ENCODE results near the gene IL1R1. TPM values are rescaled to one million over a fixed set of nuclear protein-coding genes. Genes with fewer than 3 reads are reported as not detected.

IL1R1 gene
- polyA plus RNA-seq, 4 donors, result 2.9 to 36.7 (median 17.2) TPM

- Histone ChIP-seq H3K36me3 (ENCODE audit: control insufficient read depth in 3 of 3, insufficient read depth in 2 of 3, low read depth in 1 of 3, low read length in 3 of 3) (no peaks in the 10 kb centered on the region), H3K4me1 (ENCODE audit: control insufficient read depth in 3 of 3, insufficient read depth in 2 of 3, low read depth in 1 of 3, low read length in 2 of 3) (no peaks in the 10 kb centered on the region), H3K9me3 (ENCODE audit: control insufficient read depth in 2 of 2, insufficient read depth in 1 of 2, low read depth in 1 of 2, low read length in 1 of 2) (no peaks in the 10 kb centered on the region), H3K4me3 (ENCODE audit: low read depth in 1 of 3, low read length in 3 of 3) (no peak overlapping the region), H3K27me3 (ENCODE audit: control insufficient read depth in 3 of 3, insufficient read depth in 3 of 3, low read length in 3 of 3) (no peaks in the 10 kb centered on the region), H3K27ac (ENCODE audit: low read depth in 1 of 3, low read length in 2 of 3) (no peak overlapping the region)
- no peak for FAIRE-seq
- peak in 1 of 2 donors; percentile 22 for DNase-seq
- 7 to 56% (median 21%) methylated on average over 3 of the region's 3 CpGs for WGBS, 3 donors
These were observed 34.8 kb upstream of the IL1R1 start for GRCh38 chr2:102107741-102108070.

DNA sequence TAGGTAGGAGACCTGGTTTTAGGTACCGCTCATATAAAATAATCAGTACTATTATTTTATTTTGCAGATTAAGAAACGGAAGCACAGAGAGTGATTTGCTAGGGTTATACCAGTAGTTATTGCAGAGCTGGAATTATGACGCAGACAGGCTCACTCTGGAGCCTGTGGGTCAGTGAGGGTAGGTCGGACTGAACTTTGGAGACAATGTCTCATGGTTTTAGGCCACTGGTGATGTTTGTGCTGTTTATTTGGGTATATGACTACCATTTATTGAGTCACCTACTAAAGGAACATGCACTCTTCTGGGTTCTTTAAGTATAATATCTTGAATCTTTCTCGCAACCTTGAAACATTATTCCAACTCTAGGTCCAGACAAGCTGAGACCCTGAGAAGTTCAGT lies 33.5 kb upstream of the IL1R1 start:
- FAIRE-seq (no peak), DNase-seq (no peak)
- H3K4me1 ChIP-seq (ENCODE audit: control insufficient read depth in 3 of 3, insufficient read depth in 2 of 3, low read depth in 1 of 3, low read length in 2 of 3), result no peaks in the 10 kb centered on the region
- no peaks in the 10 kb centered on the region for H3K27me3 ChIP-seq (ENCODE audit: control insufficient read depth in 3 of 3, insufficient read depth in 3 of 3, low read length in 3 of 3)
- H3K4me3 ChIP-seq (ENCODE audit: low read depth in 1 of 3, low read length in 3 of 3), result no peak overlapping the region
- WGBS, 3 donors, result 85 to 92% (median 87%) methylated on average over 5 of the region's 5 CpGs
- H3K9me3 ChIP-seq (ENCODE audit: control insufficient read depth in 2 of 2, insufficient read depth in 1 of 2, low read depth in 1 of 2, low read length in 1 of 2), result no peaks in the 10 kb centered on the region
- H3K27ac ChIP-seq (ENCODE audit: low read depth in 1 of 3, low read length in 2 of 3), result no peak overlapping the region
- H3K36me3 ChIP-seq (ENCODE audit: control insufficient read depth in 3 of 3, insufficient read depth in 2 of 3, low read depth in 1 of 3, low read length in 3 of 3), result no peaks in the 10 kb centered on the region

DNA sequence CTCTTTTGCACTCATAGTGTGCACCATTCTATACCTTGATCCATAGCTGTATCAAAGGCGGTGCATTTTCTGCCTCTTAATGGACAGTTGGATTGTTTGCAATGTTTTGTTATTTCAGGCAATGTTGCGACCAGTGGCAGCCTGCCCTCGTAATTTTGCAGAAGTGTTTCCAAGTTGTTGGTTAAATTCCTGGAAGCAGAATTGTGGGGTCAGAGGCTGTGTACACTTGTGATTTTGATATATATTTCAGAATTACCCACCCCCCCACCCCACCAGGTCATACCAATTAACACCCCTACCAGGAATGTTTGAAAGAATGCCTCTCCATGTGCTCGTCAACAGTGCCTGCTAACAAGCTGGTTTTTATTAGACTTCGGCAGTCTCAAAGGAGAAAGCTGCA lies 32.4 kb upstream of the IL1R1 start:
- Histone ChIP-seq H3K4me3 (ENCODE audit: low read depth in 1 of 3, low read length in 3 of 3) (no peak overlapping the region), H3K4me1 (ENCODE audit: control insufficient read depth in 3 of 3, insufficient read depth in 2 of 3, low read depth in 1 of 3, low read length in 2 of 3) (no peaks in the 10 kb centered on the region), H3K27me3 (ENCODE audit: control insufficient read depth in 3 of 3, insufficient read depth in 3 of 3, low read length in 3 of 3) (no peaks in the 10 kb centered on the region), H3K27ac (ENCODE audit: low read depth in 1 of 3, low read length in 2 of 3) (no peak overlapping the region), H3K9me3 (ENCODE audit: control insufficient read depth in 2 of 2, insufficient read depth in 1 of 2, low read depth in 1 of 2, low read length in 1 of 2) (no peaks in the 10 kb centered on the region), H3K36me3 (ENCODE audit: control insufficient read depth in 3 of 3, insufficient read depth in 2 of 3, low read depth in 1 of 3, low read length in 3 of 3) (no peaks in the 10 kb centered on the region)
- DNase-seq, result no peak
- WGBS, 3 donors, result 68 to 76% (median 70%) methylated on average over 5 of the region's 5 CpGs
- FAIRE-seq, result no peak

GRCh38 chr2:102110596-102111334 lies 31.8 kb upstream of the IL1R1 start:
- H3K36me3 ChIP-seq (ENCODE audit: control insufficient read depth in 3 of 3, insufficient read depth in 2 of 3, low read depth in 1 of 3, low read length in 3 of 3), result no peaks in the 10 kb centered on the region
- no peaks in the 10 kb centered on the region for H3K27me3 ChIP-seq (ENCODE audit: control insufficient read depth in 3 of 3, insufficient read depth in 3 of 3, low read length in 3 of 3)
- H3K4me1 ChIP-seq (ENCODE audit: control insufficient read depth in 3 of 3, insufficient read depth in 2 of 3, low read depth in 1 of 3, low read length in 2 of 3), result peaks cover 0 to under 1% (median 0%) of the 10 kb centered on the region in 3 donors
- WGBS, 3 donors, result 78 to 86% (median 79%) methylated on average over 13 of the region's 13 CpGs
- no peak overlapping the region for H3K4me3 ChIP-seq (ENCODE audit: low read depth in 1 of 3, low read length in 3 of 3)
- DNase-seq, result no peak
- no peak overlapping the region for H3K27ac ChIP-seq (ENCODE audit: low read depth in 1 of 3, low read length in 2 of 3)
- no peaks in the 10 kb centered on the region for H3K9me3 ChIP-seq (ENCODE audit: control insufficient read depth in 2 of 2, insufficient read depth in 1 of 2, low read depth in 1 of 2, low read length in 1 of 2)
- no peak for FAIRE-seq

DNA sequence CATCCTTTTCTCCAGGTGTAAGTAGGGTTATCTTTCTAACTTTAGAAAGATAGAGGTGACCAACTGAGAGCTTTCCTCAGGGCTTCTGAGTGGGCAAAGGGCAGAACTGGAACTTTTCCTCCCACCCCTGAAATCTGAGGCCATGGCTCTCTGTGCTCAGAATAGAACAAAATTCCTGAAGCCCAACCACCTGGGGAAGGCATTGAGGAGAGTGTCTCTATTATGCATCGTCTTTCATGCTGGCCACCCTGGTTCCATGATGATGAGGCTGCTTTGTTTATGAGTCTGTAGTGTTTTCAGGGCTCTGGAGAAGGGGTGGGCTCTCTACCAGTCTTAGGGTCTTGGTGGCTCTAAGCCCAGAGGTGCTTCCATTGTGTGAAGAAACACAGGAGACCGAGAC lies 30.7 kb upstream of the IL1R1 start:
- Histone ChIP-seq H3K36me3 (ENCODE audit: control insufficient read depth in 3 of 3, insufficient read depth in 2 of 3, low read depth in 1 of 3, low read length in 3 of 3) (no peaks in the 10 kb centered on the region), H3K27me3 (ENCODE audit: control insufficient read depth in 3 of 3, insufficient read depth in 3 of 3, low read length in 3 of 3) (no peaks in the 10 kb centered on the region), H3K27ac (ENCODE audit: low read depth in 1 of 3, low read length in 2 of 3) (no peak overlapping the region), H3K4me1 (ENCODE audit: control insufficient read depth in 3 of 3, insufficient read depth in 2 of 3, low read depth in 1 of 3, low read length in 2 of 3) (peaks cover 0 to 5% (median 0%) of the 10 kb centered on the region in 3 donors), H3K9me3 (ENCODE audit: control insufficient read depth in 2 of 2, insufficient read depth in 1 of 2, low read depth in 1 of 2, low read length in 1 of 2) (no peaks in the 10 kb centered on the region), H3K4me3 (ENCODE audit: low read depth in 1 of 3, low read length in 3 of 3) (no peak overlapping the region)
- FAIRE-seq (no peak), DNase-seq (no peak)
- 73 to 85% (median 82%) methylated on average over 2 of the region's 2 CpGs for WGBS, 3 donors

- no peak for DNase-seq
- no peak overlapping the region for H3K4me3 ChIP-seq (ENCODE audit: low read depth in 1 of 3, low read length in 3 of 3)
- H3K27ac ChIP-seq (ENCODE audit: low read depth in 1 of 3, low read length in 2 of 3), result no peak overlapping the region
- H3K27me3 ChIP-seq (ENCODE audit: control insufficient read depth in 3 of 3, insufficient read depth in 3 of 3, low read length in 3 of 3), result no peaks in the 10 kb centered on the region
- no peaks in the 10 kb centered on the region for H3K36me3 ChIP-seq (ENCODE audit: control insufficient read depth in 3 of 3, insufficient read depth in 2 of 3, low read depth in 1 of 3, low read length in 3 of 3)
- WGBS, 3 donors, result 53 to 75% (median 62%) methylated on average over 1 of the region's 1 CpG
- no peaks in the 10 kb centered on the region for H3K9me3 ChIP-seq (ENCODE audit: control insufficient read depth in 2 of 2, insufficient read depth in 1 of 2, low read depth in 1 of 2, low read length in 1 of 2)
- FAIRE-seq, result no peak
- peaks cover 0 to 5% (median 0%) of the 10 kb centered on the region in 3 donors for H3K4me1 ChIP-seq (ENCODE audit: control insufficient read depth in 3 of 3, insufficient read depth in 2 of 3, low read depth in 1 of 3, low read length in 2 of 3)
These were observed 30.3 kb upstream of the IL1R1 start for GRCh38 chr2:102112271-102112670.

DNA sequence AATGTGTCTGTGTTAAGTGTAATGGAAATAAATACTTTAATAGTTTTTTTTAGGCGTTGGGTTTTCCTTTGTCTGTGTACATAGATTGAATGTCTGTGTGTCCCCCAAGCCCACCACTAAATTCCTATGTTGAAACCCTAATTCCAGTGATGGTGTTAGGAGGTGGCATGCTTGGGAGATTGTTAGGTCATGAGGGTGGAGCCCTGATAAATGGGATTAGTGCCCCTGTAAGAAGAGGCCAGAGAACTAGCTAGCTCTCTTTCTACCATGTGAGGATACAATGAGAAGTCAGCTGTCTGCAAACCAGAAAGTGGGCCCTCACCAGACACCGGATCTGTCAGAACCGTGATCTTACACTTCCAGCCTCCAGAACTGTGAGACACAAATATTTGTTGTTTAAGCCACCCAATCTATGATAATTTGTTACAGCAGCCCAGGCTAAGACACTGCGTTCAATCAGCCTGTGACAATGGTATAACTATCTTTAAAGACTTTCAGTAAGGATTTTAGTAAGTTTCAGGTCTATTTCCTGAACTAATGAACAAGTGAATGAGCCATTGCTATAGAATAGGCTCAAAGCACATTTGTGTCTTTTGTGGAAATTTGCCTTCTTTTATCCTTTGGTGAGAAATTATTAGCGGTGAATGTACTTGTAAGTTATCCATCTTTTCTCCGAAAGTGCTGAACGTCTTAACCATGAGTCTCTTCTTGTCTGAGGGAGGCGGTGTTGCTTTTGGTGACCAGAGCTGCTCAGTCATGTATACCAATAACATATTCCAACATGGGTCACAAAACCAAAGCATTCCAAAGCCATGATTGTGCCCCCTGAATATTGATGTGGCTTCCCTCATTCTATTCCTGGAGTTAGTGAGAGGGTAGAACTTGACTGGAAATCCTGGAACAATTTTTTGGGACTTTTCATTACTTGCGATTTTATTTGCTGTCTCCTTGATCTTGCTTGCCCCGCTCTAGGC lies 29.6 kb upstream of the IL1R1 start:
- H3K27me3 ChIP-seq (ENCODE audit: control insufficient read depth in 3 of 3, insufficient read depth in 3 of 3, low read length in 3 of 3), result no peaks in the 10 kb centered on the region
- peaks cover 0 to 5% (median 0%) of the 10 kb centered on the region in 3 donors for H3K4me1 ChIP-seq (ENCODE audit: control insufficient read depth in 3 of 3, insufficient read depth in 2 of 3, low read depth in 1 of 3, low read length in 2 of 3)
- H3K27ac ChIP-seq (ENCODE audit: low read depth in 1 of 3, low read length in 2 of 3), result no peak overlapping the region
- H3K36me3 ChIP-seq (ENCODE audit: control insufficient read depth in 3 of 3, insufficient read depth in 2 of 3, low read depth in 1 of 3, low read length in 3 of 3), result no peaks in the 10 kb centered on the region
- 89 to 92% (median 90%) methylated on average over 10 of the region's 10 CpGs for WGBS, 3 donors
- DNase-seq, result no peak
- no peak for FAIRE-seq
- no peaks in the 10 kb centered on the region for H3K9me3 ChIP-seq (ENCODE audit: control insufficient read depth in 2 of 2, insufficient read depth in 1 of 2, low read depth in 1 of 2, low read length in 1 of 2)
- H3K4me3 ChIP-seq (ENCODE audit: low read depth in 1 of 3, low read length in 3 of 3), result no peak overlapping the region

- no peak overlapping the region for H3K27ac ChIP-seq (ENCODE audit: low read depth in 1 of 3, low read length in 2 of 3)
- FAIRE-seq, result no peak
These were observed 28.2 kb upstream of the IL1R1 start for GRCh38 chr2:102114290-102114721.

More at GRCh38 chr2:102114290-102114721, 28.2 kb upstream of the IL1R1 start:
- Histone ChIP-seq H3K27me3 (ENCODE audit: control insufficient read depth in 3 of 3, insufficient read depth in 3 of 3, low read length in 3 of 3) (no peaks in the 10 kb centered on the region), H3K9me3 (ENCODE audit: control insufficient read depth in 2 of 2, insufficient read depth in 1 of 2, low read depth in 1 of 2, low read length in 1 of 2) (no peaks in the 10 kb centered on the region), H3K36me3 (ENCODE audit: control insufficient read depth in 3 of 3, insufficient read depth in 2 of 3, low read depth in 1 of 3, low read length in 3 of 3) (no peaks in the 10 kb centered on the region), H3K4me3 (ENCODE audit: low read depth in 1 of 3, low read length in 3 of 3) (no peak overlapping the region), H3K4me1 (ENCODE audit: control insufficient read depth in 3 of 3, insufficient read depth in 2 of 3, low read depth in 1 of 3, low read length in 2 of 3) (peaks cover 0 to 5% (median 0%) of the 10 kb centered on the region in 3 donors)
- 65 to 75% (median 68%) methylated on average over 6 of the region's 6 CpGs for WGBS, 3 donors
- DNase-seq, result no peak
